Stomach (tissue), 4 donors: Measurements from ENCODE around the gene GLT8D2.
"Not testable (repeated sequence)": the region's sequence is repeated elsewhere in the genome, so short reads cannot be mapped to it uniquely, and the experiment has no call there.

Experiments
- EP300 ChIP-seq: sonication (generic); formaldehyde crosslinking; IDR thresholded peaks from one replicate; pipeline ENCODE4 v1.6.1; 2017; ENCODE audit warnings: antibody characterized with exemption
- POLR2A ChIP-seq, 4 donors: fragments of 450-650 bp; IDR thresholded peaks; one replicate each; pipeline ENCODE4 v1.6.1; 2016; ENCODE audit warnings: antibody characterized with exemption in 4 of 4, control low read depth in 2 of 4, mild to moderate bottlenecking in 1 of 4, moderate library complexity in 1 of 4
- POLR2AphosphoS5 ChIP-seq, 3 donors: sonication (generic); formaldehyde crosslinking; IDR thresholded peaks; one replicate each; pipeline ENCODE4 v1.6.1; 2016; ENCODE audit warnings: antibody characterized with exemption in 3 of 3
- TF ChIP-seq, protein P1 (sequence below), 7 experiments: fragments of 450-650 bp in 4 of 7; fragments of 200-600 bp in 3 of 7; sonication (generic) in 3 of 7; IDR thresholded peaks; one replicate each; pipeline ENCODE4 v1.5.1; 2016 to 2019; ENCODE audit warnings: antibody characterized with exemption in 7 of 7, control low read depth in 2 of 7, mild to moderate bottlenecking in 1 of 7

DNA sequence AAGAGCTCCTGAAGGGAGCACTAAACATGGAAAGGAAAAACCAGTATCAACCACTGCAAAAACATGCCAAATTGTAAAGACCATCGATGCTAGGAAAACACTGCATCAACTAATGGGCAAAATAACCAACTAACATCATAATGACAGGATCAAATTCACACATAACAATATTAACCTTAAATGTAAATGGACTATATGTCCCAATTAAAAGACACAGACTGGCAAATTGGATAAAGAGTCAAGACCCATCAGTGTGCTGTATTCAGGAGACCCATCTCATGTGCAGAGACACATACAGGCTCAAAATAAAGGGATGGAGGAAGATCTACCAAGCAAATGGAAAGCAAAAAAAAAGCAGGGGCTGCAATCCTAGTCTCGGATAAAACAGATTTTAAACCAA, 13.8 kb downstream of the GLT8D2 start:
- TF ChIP-seq, protein P1, sequence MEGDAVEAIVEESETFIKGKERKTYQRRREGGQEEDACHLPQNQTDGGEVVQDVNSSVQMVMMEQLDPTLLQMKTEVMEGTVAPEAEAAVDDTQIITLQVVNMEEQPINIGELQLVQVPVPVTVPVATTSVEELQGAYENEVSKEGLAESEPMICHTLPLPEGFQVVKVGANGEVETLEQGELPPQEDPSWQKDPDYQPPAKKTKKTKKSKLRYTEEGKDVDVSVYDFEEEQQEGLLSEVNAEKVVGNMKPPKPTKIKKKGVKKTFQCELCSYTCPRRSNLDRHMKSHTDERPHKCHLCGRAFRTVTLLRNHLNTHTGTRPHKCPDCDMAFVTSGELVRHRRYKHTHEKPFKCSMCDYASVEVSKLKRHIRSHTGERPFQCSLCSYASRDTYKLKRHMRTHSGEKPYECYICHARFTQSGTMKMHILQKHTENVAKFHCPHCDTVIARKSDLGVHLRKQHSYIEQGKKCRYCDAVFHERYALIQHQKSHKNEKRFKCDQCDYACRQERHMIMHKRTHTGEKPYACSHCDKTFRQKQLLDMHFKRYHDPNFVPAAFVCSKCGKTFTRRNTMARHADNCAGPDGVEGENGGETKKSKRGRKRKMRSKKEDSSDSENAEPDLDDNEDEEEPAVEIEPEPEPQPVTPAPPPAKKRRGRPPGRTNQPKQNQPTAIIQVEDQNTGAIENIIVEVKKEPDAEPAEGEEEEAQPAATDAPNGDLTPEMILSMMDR (IDR thresholded peaks at IDR 0.05): not testable (repeated sequence)
- not testable (repeated sequence) for TF ChIP-seq EP300; POLR2A (IDR thresholded peaks at IDR 0.05); POLR2AphosphoS5 (IDR thresholded peaks at IDR 0.05)
